ENCODE results near the gene DNAI2.
"Not testable (repeated sequence)": the region's sequence is repeated elsewhere in the genome, so short reads cannot be mapped to it uniquely, and the experiment has no call there.

The DNAI2 gene

DNA sequence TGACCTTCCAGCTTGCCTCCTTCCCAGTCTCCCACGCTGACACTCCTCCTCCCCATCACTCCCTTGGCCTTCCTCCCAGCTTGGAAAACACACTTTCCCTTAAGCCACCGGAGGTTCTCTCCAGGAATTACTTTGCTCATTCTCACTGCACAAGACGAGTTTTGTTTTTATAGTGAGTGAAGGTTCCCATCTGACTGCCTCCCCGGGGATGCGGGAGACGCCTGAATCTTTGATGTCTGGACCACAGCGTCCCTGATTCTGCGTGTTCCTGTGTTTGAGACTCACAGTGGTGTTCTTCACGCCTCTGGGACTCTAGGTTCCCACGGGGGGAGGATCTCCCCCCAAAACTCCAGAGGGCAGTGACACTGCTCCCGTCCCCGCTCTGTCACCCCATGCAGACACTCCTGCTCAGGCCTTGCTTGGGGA lies 2.0 kb downstream of the DNAI2 start:
- DNase-seq (ENCODE audit: low read depth): no peak

DNA sequence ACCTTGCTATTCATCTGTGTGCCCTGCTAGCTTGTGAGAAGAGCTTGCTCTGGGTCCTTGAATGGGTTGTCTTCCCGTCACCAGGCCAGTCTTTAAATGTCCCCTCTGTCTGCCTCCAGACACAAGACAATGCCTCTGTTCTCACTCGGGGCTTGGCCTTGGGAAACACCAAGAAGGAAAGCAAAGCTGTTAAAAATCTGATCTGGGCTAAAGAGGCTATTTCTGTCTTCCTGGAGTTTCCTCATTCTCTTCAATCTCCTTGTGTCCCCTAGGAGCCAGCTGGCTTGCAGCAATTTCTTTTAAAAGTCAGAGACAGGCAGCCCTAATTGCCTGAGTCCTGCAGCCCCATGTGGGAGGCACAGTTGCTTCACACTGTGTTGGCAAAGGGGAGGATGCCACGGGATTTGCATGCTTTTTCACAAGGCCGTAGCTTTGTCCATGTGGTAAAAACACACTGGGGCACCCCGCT lies 2.5 kb downstream of the DNAI2 start:
- no peak for DNase-seq (ENCODE audit: low read depth)

DNA sequence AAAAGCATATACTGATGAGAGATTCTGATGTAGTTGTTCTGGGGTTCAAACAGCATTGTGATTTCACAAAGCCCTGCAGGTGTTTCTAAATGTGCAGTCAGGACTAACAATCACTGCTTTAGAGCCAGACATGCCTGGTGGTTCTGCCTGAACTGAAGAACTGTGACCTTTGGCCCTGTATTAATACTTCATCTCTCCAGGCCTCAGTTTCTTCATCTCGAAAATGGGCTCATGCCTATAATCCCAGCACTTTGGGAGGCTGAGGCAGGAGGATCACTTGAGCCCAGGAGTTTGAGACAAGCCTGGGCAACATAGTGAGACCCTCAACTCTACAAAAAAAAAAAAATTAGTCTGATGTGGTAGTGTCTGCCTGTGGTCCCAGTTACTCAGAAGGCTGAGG lies 3.9 kb downstream of the DNAI2 start:
- DNase-seq (ENCODE audit: low read depth): no peak

DNA sequence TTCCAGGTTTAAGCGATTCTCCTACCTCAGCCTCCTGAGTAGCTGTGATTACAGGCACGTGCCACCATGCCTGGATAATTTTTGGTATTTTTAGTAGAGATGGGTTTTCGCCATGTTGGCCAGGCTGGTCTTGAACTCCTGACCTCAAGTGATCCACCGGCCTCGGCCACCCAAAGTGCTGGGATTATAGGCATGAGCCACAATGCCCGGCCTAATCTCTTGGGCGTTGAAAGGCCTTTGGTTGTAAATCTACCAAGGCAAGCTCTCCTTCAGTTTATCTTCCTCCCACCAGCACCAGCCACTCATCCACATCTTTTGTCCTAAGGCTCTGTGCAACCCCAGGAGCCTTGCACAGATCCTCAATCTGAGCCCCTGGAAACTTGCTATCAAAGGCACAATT lies 5.6 kb downstream of the DNAI2 start:
- not testable (repeated sequence) for DNase-seq (ENCODE audit: low read depth)

DNA sequence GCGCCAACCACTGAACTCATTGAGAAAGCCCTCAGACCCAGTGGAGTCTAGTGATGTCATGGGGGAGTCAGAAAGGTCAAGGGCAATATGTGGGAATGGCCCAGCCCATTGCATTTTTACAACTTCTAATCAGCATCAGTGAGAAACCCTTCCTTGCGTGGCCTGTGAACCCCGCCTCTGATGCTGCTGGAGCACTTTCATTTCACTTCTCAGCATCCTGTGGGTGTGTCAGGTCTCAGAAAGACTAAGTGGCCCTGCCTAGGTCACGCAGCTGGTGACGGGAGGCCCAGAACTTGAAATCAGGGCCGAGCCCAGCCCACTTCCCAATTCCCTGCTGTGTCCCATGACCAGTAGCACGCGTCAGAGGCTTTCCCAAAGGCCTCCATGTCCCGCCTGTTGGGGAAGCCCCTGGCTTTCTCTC lies 6.1 kb downstream of the DNAI2 start:
- DNase-seq (ENCODE audit: low read depth): peak; percentile 27

DNA sequence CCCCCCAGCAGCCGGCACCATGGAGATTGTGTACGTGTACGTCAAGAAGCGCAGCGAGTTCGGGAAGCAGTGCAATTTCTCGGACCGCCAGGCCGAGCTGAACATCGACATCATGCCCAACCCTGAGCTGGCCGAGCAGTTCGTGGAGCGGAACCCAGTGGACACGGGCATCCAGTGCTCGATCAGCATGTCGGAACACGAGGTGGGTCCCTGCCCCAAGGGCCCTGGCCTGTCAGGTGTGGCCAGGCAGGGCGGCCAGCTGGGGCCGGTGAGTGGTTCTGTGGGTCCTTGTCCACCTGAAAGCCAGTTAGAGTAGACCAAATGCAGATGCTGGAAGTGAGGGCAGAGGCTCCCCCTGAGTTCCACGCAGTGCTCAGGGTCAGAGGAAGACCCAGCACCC lies 7.8 kb downstream of the DNAI2 start:
- no peak for DNase-seq (ENCODE audit: low read depth)

DNA sequence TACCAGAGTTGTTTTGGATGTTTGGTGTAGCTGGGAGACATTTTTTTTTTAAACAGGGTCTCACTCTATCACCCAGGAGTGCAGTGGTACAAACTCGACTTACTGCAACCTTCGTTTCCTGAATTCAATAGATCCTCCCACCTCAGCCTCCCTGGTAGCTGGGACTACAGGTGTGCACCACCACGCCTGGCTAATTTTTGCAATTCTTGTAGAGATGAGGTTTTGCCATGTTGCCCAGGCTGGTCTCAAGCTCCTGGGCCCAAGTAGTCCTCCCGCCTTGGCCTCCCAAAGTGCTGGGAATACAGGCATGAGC lies 8.2 kb downstream of the DNAI2 start:
- DNase-seq (ENCODE audit: low read depth): not testable (repeated sequence)

DNA sequence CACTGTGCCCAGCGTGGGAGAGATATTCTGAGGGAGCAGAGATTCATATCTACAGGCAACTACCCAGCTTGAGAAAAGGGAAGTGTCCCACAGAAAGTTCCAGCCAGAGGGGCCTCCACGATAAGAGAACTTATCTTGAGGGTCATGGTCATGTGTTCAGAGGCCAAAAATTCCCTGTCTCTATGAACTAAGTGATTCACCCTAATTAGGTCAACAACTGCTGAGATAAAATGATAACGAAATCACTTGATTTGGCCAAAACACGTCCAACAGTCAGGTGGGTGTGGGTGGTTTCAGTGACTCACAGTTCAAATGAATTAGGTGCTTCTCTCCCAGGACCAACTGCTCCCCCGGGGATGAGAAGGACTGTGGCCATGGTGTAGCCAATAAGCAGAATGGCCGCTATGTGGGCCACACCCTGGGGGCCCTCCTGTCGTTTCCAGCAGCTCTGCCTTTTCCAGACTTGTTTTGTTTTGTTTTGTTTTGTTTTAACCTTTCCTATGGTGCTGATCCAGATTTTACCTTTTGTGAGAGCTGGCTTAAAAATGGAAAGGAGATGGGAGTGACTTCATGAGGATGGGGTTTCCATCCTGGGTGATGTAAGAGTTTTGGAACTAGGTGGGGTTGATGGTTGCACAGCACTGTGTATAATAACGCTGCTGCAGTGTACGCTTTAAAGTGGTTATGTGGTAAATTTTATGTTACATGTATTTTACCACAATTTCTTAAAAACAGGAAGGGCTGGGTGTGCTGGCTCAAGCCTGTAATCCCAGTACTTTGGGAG lies 8.7 kb downstream of the DNAI2 start:
- no peak for DNase-seq (ENCODE audit: low read depth)

DNA sequence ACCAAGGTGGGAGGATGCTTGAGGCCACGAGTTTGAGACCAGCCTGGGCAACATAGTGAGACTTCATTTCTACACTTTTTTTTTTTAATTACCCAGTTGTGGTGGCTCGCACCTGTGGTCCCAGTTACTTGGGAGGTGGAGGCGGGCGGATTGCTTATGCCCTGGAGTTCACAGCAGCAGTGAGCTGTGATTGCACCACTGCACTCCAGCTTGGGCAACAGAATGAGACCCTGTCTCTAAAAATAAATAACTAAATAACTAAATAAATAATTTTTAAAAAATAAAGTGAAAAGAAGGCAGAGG lies 9.3 kb downstream of the DNAI2 start:
- DNase-seq (ENCODE audit: low read depth): no peak

DNA sequence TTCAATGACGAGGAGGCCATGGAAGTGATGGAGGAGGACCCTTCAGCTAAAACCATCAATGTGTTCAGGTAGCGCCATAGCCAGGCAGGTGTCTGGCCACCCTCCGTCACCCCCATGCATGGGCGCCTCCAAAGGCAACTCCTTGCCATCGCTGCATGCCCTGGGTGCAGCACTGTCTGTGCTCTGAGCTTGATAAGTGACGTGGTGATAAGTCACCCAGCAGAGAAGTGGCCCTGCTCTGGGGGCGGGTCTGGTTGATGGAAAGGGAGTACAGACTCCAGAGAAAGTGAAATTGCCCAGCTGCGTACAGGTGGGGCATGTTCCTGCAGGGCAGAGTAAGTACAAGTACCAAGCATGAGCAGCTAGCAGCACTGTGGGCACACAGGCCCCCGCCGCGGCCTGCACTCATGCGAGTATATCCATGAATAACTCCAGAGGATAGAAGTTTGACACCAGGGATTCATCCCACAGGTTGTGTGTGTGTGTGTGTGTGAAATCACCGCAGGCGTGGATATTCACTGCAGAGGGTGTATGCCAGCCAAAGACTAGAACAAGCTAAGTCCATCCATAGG lies 13.1 kb downstream of the DNAI2 start:
- DNase-seq (ENCODE audit: low read depth): no peak

DNA sequence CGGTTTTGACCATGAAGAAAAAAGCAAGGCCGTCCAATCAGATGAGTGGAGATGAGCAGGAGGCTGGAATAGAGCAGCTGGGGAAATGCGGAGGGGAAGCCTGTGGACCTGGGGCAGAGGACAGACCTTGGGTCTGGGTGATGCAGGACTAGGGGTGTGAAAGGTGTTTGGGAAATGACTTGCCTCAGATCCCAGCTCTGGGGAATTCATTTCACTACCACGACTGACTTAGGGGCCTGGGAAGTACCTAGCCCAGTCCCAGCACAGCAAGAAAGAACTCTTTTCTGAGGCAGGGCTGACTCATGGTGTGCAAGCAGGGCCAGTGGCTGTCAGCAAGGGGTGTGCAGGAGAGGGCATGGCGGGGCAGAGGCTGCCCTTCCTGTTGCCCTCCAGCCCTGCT lies 14.8 kb downstream of the DNAI2 start:
- no peak for DNase-seq (ENCODE audit: low read depth)

DNA sequence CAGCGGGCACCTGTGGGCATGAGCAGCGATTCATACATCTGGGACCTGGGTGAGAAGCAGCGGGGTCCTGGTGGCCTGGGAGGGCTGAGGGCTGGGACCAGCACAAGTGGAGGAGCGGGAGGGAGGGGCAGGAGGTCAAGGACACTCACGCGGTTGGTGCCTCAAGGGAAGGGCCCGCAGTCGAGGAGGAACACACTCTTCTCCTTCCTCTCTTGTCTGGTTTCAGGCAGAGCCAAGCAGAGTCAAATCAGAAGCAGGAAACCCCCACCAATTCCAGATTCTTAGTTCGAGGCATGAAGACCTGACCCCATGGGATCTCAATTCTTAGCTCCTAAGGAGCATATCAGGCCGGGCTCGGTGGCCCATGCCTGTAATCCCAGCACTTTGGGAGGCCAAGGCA lies 15.7 kb downstream of the DNAI2 start:
- no peak for DNase-seq (ENCODE audit: low read depth)

DNA sequence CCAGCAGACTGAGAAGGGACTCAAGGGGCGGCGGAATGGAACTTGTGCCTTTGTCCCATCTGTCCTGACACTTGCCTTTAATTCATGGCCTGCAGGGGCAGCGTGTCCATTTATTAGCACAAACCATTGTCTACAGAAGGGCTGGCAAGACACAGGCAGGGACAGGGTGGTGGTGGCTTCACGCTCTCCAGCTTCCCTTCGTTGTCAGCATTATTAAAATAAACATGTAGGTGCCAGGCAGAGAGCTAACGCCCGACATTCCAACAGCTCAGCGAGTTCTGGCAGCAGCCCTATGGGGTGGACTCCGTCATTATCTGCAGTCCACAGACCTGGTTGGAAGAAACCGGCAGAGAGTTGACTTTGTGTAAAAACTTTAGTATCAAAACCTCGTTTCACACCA lies 16.3 kb downstream of the DNAI2 start:
- no peak for DNase-seq (ENCODE audit: low read depth)

DNA sequence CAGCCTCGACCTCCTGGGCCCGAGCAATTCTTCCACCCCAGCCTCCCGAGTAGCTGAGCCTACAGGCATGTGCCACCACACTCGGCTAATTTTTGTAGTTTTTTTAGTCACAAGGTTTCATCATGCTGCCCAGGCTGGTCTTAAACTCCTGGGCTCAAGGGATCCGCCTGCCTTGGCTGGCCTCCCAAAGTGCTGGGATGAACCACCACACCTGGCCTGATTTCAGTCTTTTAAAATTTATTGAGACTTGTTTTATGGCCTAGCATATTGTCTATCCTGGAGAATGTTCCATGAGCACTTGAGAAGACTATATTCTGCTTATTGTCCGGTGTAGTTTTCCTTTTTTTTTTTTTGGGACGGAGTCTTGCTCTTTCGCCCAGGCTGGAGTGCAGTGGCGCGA lies 18.5 kb downstream of the DNAI2 start:
- DNase-seq (ENCODE audit: low read depth): no peak

DNA sequence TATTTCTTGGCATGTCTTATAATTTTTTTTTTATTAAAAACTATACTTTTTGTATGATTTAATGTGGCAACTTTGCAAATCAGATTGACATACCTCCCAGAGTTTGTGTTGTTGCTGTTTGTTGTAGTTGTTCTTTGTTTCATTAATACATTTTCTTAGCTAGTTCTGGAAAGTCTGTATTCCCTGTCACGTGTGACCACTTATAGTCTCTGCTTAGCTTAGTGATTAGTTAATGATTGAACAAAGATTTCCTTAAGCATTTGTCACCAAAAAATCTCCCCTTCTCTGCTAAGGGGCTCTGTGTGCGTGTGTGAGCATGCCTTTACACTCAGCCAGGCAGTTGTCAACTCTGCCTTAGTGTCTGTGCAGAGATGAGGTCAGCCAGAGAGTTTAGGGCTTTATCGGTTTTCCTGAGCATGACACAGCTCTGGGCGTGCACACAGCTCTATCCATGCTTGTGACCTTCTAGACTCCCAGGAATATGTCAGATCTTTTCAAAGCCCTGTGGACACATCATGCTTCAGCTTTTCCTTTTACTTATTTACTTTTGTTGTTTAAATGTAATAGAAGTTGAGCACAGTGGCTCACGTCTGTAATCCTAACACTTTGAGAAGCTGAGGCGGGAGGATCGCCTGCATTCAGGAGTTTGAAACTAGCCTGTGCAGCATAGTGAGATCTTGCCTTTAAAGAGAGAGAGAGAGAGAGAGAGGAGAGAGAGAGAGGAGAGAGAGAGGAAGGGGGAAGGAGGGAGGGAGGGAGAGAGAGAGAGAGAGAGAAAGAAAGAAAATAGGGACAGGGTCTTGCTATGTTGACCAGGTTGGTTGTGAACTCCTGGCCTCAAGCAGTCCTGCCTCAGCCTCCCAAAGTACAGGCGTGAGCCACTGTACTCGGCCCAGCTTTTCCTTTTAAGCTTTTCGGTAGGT lies 21.9 kb downstream of the DNAI2 start:
- DNase-seq (ENCODE audit: low read depth): no peak

DNA sequence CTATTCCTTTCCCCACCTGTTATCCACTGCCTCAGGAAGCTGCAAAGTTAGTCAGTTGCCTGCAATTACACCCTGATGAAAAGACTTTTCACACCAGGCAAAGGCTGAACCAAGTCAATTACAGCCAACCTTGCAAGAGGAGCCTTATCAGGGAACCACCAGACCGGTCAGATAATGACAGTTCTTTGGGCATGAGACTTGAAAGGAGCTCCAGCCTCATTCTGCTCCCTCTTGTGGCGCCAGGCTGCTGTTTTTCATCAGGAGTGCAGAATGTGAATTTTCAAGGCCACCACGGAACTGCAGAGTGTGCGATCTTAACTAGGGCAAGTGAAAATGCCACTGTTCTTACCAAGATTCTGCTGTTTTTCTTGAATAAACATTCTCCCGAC lies 22.5 kb downstream of the DNAI2 start:
- no peak for DNase-seq (ENCODE audit: low read depth)

DNA sequence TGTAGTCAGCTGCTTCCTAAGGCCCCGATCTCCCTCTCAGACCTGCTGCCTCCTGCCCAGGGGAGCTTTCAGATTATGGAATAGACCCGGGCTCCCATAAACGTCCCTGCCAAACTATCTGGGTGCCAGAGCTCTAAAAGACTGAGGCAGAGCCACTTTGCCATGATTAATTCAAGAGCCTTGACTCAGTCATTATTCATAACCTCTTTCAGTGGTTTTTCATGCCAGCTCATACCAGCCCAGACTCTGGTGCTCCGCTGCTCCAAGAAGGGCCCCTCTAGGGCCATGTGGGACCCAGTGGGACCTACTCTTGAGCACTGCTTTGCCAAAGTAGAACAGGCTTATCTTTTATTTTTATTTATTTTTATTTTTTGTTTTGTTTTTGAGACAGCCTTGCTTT lies 23.9 kb downstream of the DNAI2 start:
- no peak for DNase-seq (ENCODE audit: low read depth)

DNA sequence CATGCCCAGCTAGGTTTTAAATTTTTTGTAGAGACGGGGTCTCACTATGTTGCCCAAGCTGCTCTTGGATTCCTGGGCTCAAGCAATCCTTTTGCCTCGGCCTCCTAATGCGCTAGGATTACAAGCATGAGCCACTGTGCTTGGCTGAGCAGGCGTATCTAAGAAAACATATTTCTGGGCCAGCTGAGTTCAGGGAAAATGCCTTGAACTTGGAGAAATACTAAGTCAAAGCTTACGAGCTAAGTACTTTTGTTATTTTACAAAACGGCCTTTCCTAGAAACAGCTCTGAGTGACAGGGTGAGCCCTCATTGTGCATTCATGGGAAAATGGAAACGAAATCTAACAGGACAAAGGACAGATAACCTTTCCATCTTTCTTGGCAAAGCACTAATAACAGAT lies 24.7 kb downstream of the DNAI2 start:
- no peak for DNase-seq (ENCODE audit: low read depth)

DNA sequence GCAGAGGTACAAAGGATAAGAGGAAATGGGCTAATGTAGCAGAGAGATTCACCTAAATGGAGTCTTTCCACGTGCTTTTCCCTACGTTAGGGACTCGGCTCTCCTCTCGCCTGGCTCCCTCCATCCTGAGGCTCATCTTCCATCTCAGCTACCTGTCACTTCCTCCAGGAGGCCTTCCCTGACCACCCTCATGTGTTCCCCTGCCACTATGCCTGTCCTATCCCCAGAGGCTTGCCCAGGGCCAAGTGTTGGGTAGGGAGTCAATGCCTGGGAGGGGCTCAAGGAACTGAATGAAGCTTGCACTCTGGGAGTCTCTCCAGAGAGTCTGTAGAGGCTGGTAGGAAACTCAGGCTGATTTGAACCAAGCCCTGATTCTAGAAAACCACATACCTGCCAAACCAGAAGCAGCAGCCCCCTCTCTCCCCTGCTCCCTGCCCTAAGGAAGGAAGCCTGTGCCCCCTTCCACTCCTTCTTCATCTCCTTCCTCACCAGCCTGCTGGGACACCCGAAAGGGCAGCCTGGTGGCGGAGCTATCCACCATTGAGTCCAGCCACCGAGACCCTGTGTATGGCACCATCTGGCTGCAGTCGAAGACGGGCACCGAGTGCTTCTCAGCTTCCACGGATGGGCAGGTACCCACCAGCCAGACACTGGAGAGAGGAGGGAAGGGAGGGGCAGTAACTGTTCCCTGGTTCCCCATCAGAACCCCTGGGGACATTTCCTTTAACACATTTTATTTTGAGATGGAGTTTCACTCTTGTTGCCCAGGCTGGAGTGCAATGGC lies 25.4 kb downstream of the DNAI2 start:
- no peak for DNase-seq (ENCODE audit: low read depth)

DNA sequence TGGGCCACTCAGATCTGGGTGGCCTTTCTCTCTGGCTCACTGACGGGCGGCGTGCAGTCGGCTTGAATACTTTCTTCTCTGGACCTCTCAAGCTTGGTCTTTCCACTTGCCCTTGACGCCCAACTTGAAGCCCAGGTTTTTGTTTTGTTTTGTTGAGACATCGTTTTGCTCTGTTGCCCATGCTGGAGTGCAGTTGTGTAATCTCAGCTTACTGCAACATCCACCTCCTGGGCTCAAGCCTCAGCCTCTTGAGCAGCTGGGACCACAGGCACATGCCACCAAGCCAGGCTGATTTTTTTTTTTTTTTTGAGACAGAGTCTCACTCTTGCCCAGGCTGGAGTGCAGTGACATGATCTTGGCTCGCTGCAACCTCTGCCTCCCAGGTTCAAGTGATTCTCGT lies 29.3 kb downstream of the DNAI2 start:
- no peak for DNase-seq (ENCODE audit: low read depth)

DNA sequence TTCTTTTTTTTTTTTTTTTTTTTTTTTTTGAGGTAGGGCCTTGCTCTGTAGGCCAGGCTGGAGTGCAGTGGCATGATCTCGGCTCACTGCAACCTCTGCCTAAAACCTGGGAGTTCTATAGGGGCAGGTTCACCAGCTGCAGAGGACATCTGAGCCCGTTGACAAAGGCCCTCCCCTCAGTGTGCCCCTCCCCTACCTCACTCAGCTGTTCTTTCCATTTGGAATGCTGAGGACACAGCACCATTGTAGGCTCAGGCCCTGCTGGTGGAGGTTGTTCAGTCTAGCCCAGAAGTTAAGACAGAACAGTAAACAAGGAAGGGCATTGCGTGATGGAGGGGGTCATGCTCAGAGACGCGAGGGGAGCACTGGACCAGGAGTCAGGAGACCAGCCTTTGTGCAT lies 30.1 kb downstream of the DNAI2 start:
- DNase-seq (ENCODE audit: low read depth): no peak

DNA sequence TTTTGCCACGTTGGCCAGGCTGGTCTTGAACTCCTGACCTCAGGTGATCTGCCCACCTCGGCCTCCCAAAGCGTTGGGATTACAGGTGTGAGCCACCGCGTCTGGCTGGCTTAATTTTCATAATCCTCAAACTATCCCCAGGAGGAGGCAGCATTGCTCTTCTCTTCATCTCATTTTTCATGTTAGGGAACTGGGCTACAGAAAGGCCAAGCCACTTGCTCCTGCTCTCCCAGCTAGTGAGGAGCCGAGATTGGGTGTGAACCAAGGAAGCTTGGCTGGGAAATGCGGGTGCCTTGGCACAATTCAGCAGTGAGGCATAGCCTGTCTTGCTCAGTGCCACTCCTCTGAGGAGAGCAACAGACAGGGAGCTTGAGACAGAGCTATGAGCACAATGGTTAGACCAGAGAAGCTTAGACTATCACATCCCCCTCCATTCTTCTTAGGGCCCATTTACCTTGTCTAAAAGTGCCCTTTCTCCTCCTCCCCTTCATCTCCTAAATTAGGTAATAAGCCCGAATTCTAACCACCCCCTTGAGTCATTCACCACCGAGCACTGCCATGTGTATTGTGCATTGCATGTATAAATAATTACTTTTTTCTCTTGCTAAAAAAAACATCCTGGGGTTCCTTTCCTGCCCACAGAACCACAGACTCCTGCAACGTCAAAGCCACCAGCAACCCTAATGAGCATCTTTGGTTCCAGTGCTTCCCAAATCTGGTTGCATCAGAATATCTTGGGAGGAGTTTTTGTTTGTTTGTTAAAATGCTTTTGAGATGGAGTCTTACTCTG lies 32.0 kb downstream of the DNAI2 start:
- DNase-seq (ENCODE audit: low read depth): no peak

Measured in activated T-cell treated with anti-CD3 and anti-CD28 coated beads for 1 hour (primary cell).